Hepatocyte (in vitro differentiated cells): Measurements from ENCODE around the gene HSD11B1L. TPM values are rescaled to one million over a fixed set of nuclear protein-coding genes. Genes with fewer than 3 reads are reported as not detected.
A peak's percentile ranks its signal among the peaks of the same experiment; 100 is the strongest.

Experiments used
- DNase-seq: peaks from one replicate; pipeline ENCODE4 v3.0.0-alpha.2; 2016; ENCODE audit warnings: low spot score
- H2AFZ ChIP-seq: fragments of 200-600 bp; sonication (generic); 2 replicates; pipeline ENCODE4 v1.6.0; 2016; ENCODE audit warnings: antibody characterized with exemption, mild to moderate bottlenecking
- H3K27ac ChIP-seq: fragments of 200-600 bp; sonication (generic); 2 replicates; pipeline ENCODE4 v1.5.1; 2016; ENCODE audit warnings: mild to moderate bottlenecking
- H3K27me3 ChIP-seq: fragments of 200-600 bp; sonication (generic); 2 replicates; pipeline ENCODE4 v1.6.1; 2016
- H3K36me3 ChIP-seq: fragments of 200-600 bp; sonication (generic); replicated peaks from 2 replicates; pipeline ENCODE4 v1.5.1; 2016; ENCODE audit warnings: low read depth; ENCODE audit not compliant: insufficient read depth
- H3K4me1 ChIP-seq: fragments of 200-600 bp; sonication (generic); 2 replicates; pipeline ENCODE4 v1.5.1; 2016; ENCODE audit warnings: mild to moderate bottlenecking, moderate library complexity; ENCODE audit not compliant: insufficient read depth
- H3K4me2 ChIP-seq: fragments of 200-600 bp; sonication (generic); 2 replicates; pipeline ENCODE4 v1.6.0; 2016
- H3K4me3 ChIP-seq: fragments of 200-600 bp; sonication (generic); 2 replicates; pipeline ENCODE4 v1.5.1; 2016; ENCODE audit warnings: mild to moderate bottlenecking
- H3K79me2 ChIP-seq: fragments of 200-600 bp; sonication (generic); 2 replicates; pipeline ENCODE4 v1.6.0; 2017; ENCODE audit warnings: mild to moderate bottlenecking
- H3K9me2 ChIP-seq: fragments of 200-600 bp; sonication (generic); replicated peaks from 2 replicates; pipeline ENCODE4 v1.6.0; 2017; ENCODE audit warnings: mild to moderate bottlenecking; ENCODE audit not compliant: insufficient read depth
- H3K9me3 ChIP-seq: fragments of 200-600 bp; sonication (generic); 2 replicates; pipeline ENCODE4 v1.5.1; 2016; ENCODE audit warnings: low read depth, mild to moderate bottlenecking
- H4K20me1 ChIP-seq: fragments of 200-600 bp; sonication (generic); 2 replicates; pipeline ENCODE4 v1.6.0; 2016; ENCODE audit warnings: mild to moderate bottlenecking; ENCODE audit not compliant: insufficient read depth, poor library complexity, severe bottlenecking
- EZH2 ChIP-seq: fragments of 200-600 bp; sonication (generic); IDR thresholded peaks from 2 replicates; pipeline ENCODE4 v1.6.1; 2016; ENCODE audit warnings: antibody characterized with exemption, mild to moderate bottlenecking, borderline replicate concordance
- EZH2phosphoT487 ChIP-seq: fragments of 200-600 bp; sonication (generic); IDR thresholded peaks from one replicate; pipeline ENCODE4 v1.6.1; 2018; ENCODE audit warnings: antibody characterized with exemption, mild to moderate bottlenecking, low read depth, moderate library complexity; ENCODE audit not compliant: unreplicated experiment, severe bottlenecking
- WGBS: methylation state at CpG from one replicate; pipeline ENCODE4 v1.1.6; 2016; ENCODE audit warnings: low lambda C conversion rate; ENCODE audit errors: missing lambda C conversion rate; 5-methylcytosine and 5-hydroxymethylcytosine counted together
- polyA plus RNA-seq: library from polyadenylated mRNA; unstranded; fragments of >200 nt; fragmentation: Nextera tagmentation; extraction: Ambion mirVana; gene quantifications from 2 replicates; pipeline ENCODE4 v1.2.1, GENCODE V29; 2016
- total RNA-seq: library from RNA; depleted of rRNA; stranded (reverse); fragments of >200 nt; gene quantifications from 2 replicates; pipeline ENCODE4 v1.2.3, GENCODE V29; 2014
- TF ChIP-seq, protein P1 (sequence below): fragments of 200-600 bp; sonication (generic); IDR thresholded peaks from 2 replicates; pipeline ENCODE4 v1.5.1; 2016; ENCODE audit warnings: antibody characterized with exemption, mild to moderate bottlenecking; ENCODE audit not compliant: poor library complexity

The HSD11B1L gene
- total and polyA plus RNA-seq, 2 experiments from 2014 or later: 14.9 to 26.0 TPM

GRCh38 chr19:5679289-5680083, 1.3 kb upstream of the HSD11B1L start:
- Histone ChIP-seq H2AFZ (peak overlapping the region; percentile 51), H3K27ac (peak overlapping the region; percentile 77), H3K4me2 (peak overlapping the region; percentile 91), H3K27me3 (no peaks in the 10 kb centered on the region), H3K79me2 (peaks cover 13% of the 10 kb centered on the region), H3K4me3 (peak overlapping the region; percentile 63), H4K20me1 (no peaks in the 10 kb centered on the region), H3K9me3 (no peaks in the 10 kb centered on the region), H3K9me2 (no peaks in the 10 kb centered on the region), H3K4me1 (no peaks in the 10 kb centered on the region), H3K36me3 (no peaks in the 10 kb centered on the region)
- peak; percentile 19 for DNase-seq
- WGBS: 45% methylated on average over 26 of the region's 26 CpGs
- no peak for TF ChIP-seq EZH2
- TF ChIP-seq EZH2phosphoT487: no peak
- TF ChIP-seq, protein P1, sequence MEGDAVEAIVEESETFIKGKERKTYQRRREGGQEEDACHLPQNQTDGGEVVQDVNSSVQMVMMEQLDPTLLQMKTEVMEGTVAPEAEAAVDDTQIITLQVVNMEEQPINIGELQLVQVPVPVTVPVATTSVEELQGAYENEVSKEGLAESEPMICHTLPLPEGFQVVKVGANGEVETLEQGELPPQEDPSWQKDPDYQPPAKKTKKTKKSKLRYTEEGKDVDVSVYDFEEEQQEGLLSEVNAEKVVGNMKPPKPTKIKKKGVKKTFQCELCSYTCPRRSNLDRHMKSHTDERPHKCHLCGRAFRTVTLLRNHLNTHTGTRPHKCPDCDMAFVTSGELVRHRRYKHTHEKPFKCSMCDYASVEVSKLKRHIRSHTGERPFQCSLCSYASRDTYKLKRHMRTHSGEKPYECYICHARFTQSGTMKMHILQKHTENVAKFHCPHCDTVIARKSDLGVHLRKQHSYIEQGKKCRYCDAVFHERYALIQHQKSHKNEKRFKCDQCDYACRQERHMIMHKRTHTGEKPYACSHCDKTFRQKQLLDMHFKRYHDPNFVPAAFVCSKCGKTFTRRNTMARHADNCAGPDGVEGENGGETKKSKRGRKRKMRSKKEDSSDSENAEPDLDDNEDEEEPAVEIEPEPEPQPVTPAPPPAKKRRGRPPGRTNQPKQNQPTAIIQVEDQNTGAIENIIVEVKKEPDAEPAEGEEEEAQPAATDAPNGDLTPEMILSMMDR: no peak

- TF ChIP-seq EZH2 (no peak), EZH2phosphoT487 (no peak)
- TF ChIP-seq, protein P1: no peak
- H3K79me2 ChIP-seq: peaks cover 13% of the 10 kb centered on the region
- peak overlapping the region; percentile 91 for H3K4me2 ChIP-seq
- H3K4me1 ChIP-seq: no peaks in the 10 kb centered on the region
- H3K4me3 ChIP-seq: peak overlapping the region; percentile 63
- H3K27me3 ChIP-seq: no peaks in the 10 kb centered on the region
- peak overlapping the region; percentile 51 for H2AFZ ChIP-seq
- no peaks in the 10 kb centered on the region for H3K36me3 ChIP-seq
- peak; percentile 52 for DNase-seq
- peak overlapping the region; percentile 77 for H3K27ac ChIP-seq
- H4K20me1 ChIP-seq: no peaks in the 10 kb centered on the region
- H3K9me2 ChIP-seq: no peaks in the 10 kb centered on the region
- no peaks in the 10 kb centered on the region for H3K9me3 ChIP-seq
- WGBS: under 1% methylated on average over 23 of the region's 23 CpGs
These were observed 767 bp upstream of the HSD11B1L start for GRCh38 chr19:5680084-5680436.

DNA sequence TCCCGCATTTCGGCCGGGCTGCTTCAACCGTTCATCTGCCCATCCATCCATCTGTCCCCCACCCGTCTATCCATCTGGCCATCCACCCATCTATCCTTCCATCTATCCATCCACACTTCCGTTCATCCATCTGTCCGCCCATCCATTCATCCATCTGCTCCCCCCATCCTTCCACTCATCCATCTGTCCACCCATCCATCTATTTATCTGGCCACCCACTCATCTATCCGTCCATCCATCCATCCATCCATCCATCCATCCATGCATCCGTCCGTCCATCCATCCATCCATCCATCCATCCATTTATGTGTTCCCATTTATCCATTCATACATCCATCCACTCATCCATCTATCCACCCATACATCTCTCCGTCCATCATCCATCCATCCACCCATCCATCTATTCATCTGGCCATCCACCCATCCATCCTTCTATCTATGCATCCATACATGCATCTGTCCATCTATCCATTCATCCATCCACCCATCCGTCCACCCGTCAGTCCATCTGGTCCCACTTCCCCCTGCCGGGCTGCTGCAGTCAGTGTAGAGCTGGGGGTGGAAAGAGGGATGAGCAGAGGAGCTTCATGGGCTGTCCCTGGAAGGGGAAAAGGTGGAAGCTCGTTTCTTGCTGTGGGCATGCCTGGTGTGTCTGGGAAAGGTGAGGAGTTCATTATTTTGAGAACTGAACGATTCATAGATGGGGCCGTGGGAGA, 722 bp downstream of the HSD11B1L start:
- TF ChIP-seq EZH2phosphoT487 (no peak), EZH2 (no peak)
- TF ChIP-seq, protein P1: no peak
- DNase-seq: peak; percentile 4
- Histone ChIP-seq H4K20me1 (no peaks in the 10 kb centered on the region), H3K27ac (no peak overlapping the region), H3K36me3 (no peaks in the 10 kb centered on the region), H3K4me2 (peak overlapping the region; percentile 89), H3K79me2 (peaks cover 13% of the 10 kb centered on the region), H3K9me2 (no peaks in the 10 kb centered on the region), H3K4me3 (no peak overlapping the region), H2AFZ (peak overlapping the region; percentile 58), H3K4me1 (no peaks in the 10 kb centered on the region), H3K9me3 (no peaks in the 10 kb centered on the region), H3K27me3 (no peaks in the 10 kb centered on the region)
- WGBS: 85% methylated on average over 13 of the region's 17 CpGs
